PC-3 (cell line): ENCODE results near the gene PDSS2. TPM values are rescaled to one million over a fixed set of nuclear protein-coding genes. Genes with fewer than 3 reads are reported as not detected.

ENCODE experiments used
- ATAC-seq: fragments of 200-7000 bp; cut with Tn5 transposase; 2 replicates; pipeline ENCODE4 v1.9.1; 2020; ENCODE audit warnings: mild to moderate bottlenecking, moderate library complexity
- Bru-seq: library from RNA; stranded (reverse); fragments of 400-500 nt; gene quantifications from one replicate; lab custom pipeline; 2021; lab: Mats Ljungman, UMichigan
- BruChase-seq, 2 experiments: library from RNA; stranded (reverse); fragments of 400-500 nt; gene quantifications; one replicate each; lab custom pipeline; 2021; lab: Mats Ljungman, UMichigan
- BruUV-seq: library from RNA; stranded (reverse); fragments of 400-500 nt; replicated peaks from 2 replicates; lab custom pipeline; 2021; lab: Mats Ljungman, UMichigan
- CTCF ChIA-PET: fragments of 300-600 bp; sonication (Branson Sonifier 250); formaldehyde crosslinking; loops from one replicate; lab custom pipeline; 2022; ENCODE audit warnings: antibody characterized with exemption; lab: Charles Lee
- POLR2A ChIA-PET: fragments of 300-600 bp; sonication (Branson Sonifier 250); formaldehyde crosslinking; loops from one replicate; lab custom pipeline; 2022; ENCODE audit warnings: antibody characterized with exemption; ENCODE audit not compliant: unreplicated experiment; lab: Charles Lee
- DNase-seq: peaks from one replicate; pipeline ENCODE4 v3.0.0-alpha.2; 2015
- H2AFZ ChIP-seq: fragments of 300-600 bp; sonication (generic); 2 replicates; pipeline ENCODE4 v1.6.0; 2016; ENCODE audit warnings: antibody characterized with exemption, low read length
- H3F3A ChIP-seq: fragments of 300-600 bp; sonication (generic); one replicate; pipeline ENCODE4 v1.6.0; 2017; ENCODE audit warnings: antibody characterized with exemption, low read length, control low read depth, mild to moderate bottlenecking; ENCODE audit not compliant: unreplicated experiment
- H3K27ac ChIP-seq: fragments of 300-600 bp; sonication (generic); 2 replicates; pipeline ENCODE4 v1.5.1; 2016; ENCODE audit warnings: mild to moderate bottlenecking, low read length
- H3K27me3 ChIP-seq: fragments of 300-600 bp; sonication (generic); 2 replicates; pipeline ENCODE4 v1.6.1; 2016; ENCODE audit warnings: low read length, mixed read lengths
- H3K36me3 ChIP-seq: fragments of 300-600 bp; sonication (generic); 2 replicates; pipeline ENCODE4 v1.6.1; 2016; ENCODE audit warnings: low read depth, mixed run types, low read length, mixed read lengths
- H3K4me1 ChIP-seq: fragments of 300-600 bp; sonication (generic); 2 replicates; pipeline ENCODE4 v1.5.1; 2016; ENCODE audit warnings: low read length; ENCODE audit not compliant: insufficient read depth
- H3K4me2 ChIP-seq: fragments of 300-600 bp; sonication (generic); 2 replicates; pipeline ENCODE4 v1.6.0; 2016; ENCODE audit warnings: low read length
- H3K4me3 ChIP-seq: fragments of 300-600 bp; sonication (generic); 2 replicates; pipeline ENCODE4 v1.5.1; 2016; ENCODE audit warnings: mild to moderate bottlenecking, low read length, mixed read lengths
- H3K79me2 ChIP-seq: fragments of 300-600 bp; sonication (generic); 2 replicates; pipeline ENCODE4 v1.6.1; 2017; ENCODE audit warnings: low read length, mixed read lengths
- H3K9ac ChIP-seq: fragments of 300-600 bp; sonication (generic); 2 replicates; pipeline ENCODE4 v1.6.0; 2016; ENCODE audit warnings: mild to moderate bottlenecking, low read length
- H3K9me2 ChIP-seq: fragments of 300-600 bp; sonication (generic); replicated peaks from 2 replicates; pipeline ENCODE4 v1.6.1; 2016; ENCODE audit warnings: mixed run types, low read length, mixed read lengths
- H3K9me3 ChIP-seq: fragments of 300-600 bp; sonication (generic); 2 replicates; pipeline ENCODE4 v1.6.1; 2016; ENCODE audit warnings: low read length, mixed read lengths
- H4K20me1 ChIP-seq: fragments of 300-600 bp; sonication (generic); 2 replicates; pipeline ENCODE4 v1.6.1; 2016; ENCODE audit warnings: low read length, mixed read lengths
- CTCF ChIP-seq: fragments of 300-600 bp; sonication (generic); conservative IDR thresholded peaks from 2 replicates; pipeline ENCODE4 v1.5.1; 2017; ENCODE audit warnings: antibody characterized with exemption, low read depth, mild to moderate bottlenecking, low read length
- EZH2 ChIP-seq: fragments of 300-600 bp; sonication (generic); IDR thresholded peaks from one replicate; pipeline ENCODE4 v1.6.1; 2017; ENCODE audit warnings: antibody characterized with exemption, mild to moderate bottlenecking, low read length; ENCODE audit not compliant: unreplicated experiment
- EZH2phosphoT487 ChIP-seq: fragments of 300-600 bp; sonication (generic); IDR thresholded peaks from 2 replicates; pipeline ENCODE4 v1.6.1; 2018; ENCODE audit warnings: mild to moderate bottlenecking, antibody characterized with exemption, low read length, borderline replicate concordance
- intact Hi-C: fragments of 100-400 bp; cut with micrococcal nuclease; formaldehyde crosslinking; loops from 2 replicates; pipeline ENCODE4 v1.9.0; 2023
- long read RNA-seq: library from polyadenylated mRNA; unstranded; transcript quantifications from one replicate; pipeline ENCODE4 v2.0.0, GENCODE V29; 2021; ENCODE audit not compliant: unreplicated experiment
- total RNA-seq: library from RNA; depleted of rRNA; stranded (reverse); fragments of >200 nt; gene quantifications from 2 replicates; pipeline ENCODE4 v1.2.3, GENCODE V29; 2014; rRNA removed

The PDSS2 gene, protein sequence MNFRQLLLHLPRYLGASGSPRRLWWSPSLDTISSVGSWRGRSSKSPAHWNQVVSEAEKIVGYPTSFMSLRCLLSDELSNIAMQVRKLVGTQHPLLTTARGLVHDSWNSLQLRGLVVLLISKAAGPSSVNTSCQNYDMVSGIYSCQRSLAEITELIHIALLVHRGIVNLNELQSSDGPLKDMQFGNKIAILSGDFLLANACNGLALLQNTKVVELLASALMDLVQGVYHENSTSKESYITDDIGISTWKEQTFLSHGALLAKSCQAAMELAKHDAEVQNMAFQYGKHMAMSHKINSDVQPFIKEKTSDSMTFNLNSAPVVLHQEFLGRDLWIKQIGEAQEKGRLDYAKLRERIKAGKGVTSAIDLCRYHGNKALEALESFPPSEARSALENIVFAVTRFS
- 5.4 and 6.6 TPM in 2 replicates for total RNA-seq
- Bru-seq, nascent RNA: percentile 59 among the genes with signal in this experiment
- percentile 52 among the genes with signal in this experiment for BruChase-seq, experiment 1, labeled RNA remaining after a 6-hour chase
- BruChase-seq, experiment 2, labeled RNA remaining after a 2-hour chase: percentile 53 among the genes with signal in this experiment
- long read RNA-seq, transcript PDSS2-202 (8 exons, 3,540 nt): major isoform, 14 of 32 reads
- long read RNA-seq, partial matches to known transcripts: 0 of 32 reads
- long read RNA-seq, other reads (novel, unspliced or antisense): 17 of 32 reads

- H2AFZ ChIP-seq: peak within 1 kb of the TSS; percentile 99
- peak; percentile 94 for DNase-seq
- no peaks in the 10 kb centered on the region for H3K27me3 ChIP-seq
- peak within 1 kb of the TSS; percentile 91 for H3K4me3 ChIP-seq
- BruUV-seq: TSS peak; percentile 87
- H3K36me3 ChIP-seq: no peaks in the 10 kb centered on the region
- peak within 1 kb of the TSS; percentile 90 for H3K4me2 ChIP-seq
- H3F3A ChIP-seq: no peaks in the 10 kb centered on the region
- peak within 1 kb of the TSS; percentile 76 for H3K9ac ChIP-seq
- peak within 1 kb of the TSS; percentile 35 for H3K27ac ChIP-seq
- no peak for TF ChIP-seq EZH2
- peak; percentile 49 for TF ChIP-seq CTCF
- peak; percentile 92 for ATAC-seq
- H3K9me3 ChIP-seq: no peaks in the 10 kb centered on the region
- POLR2A ChIA-PET: interaction anchor here (0.5 to 0.8 kb wide), 3 partner anchors 344 to 431 kb away, joined by 3 to 5 read pairs (median 3); partner anchors contain the start of gene BEND3
- peaks cover 31% of the 10 kb centered on the region for H3K79me2 ChIP-seq
- CTCF ChIA-PET: interaction anchor here (0.5 to 1.7 kb wide), 4 partner anchors 90 to 206 kb away, joined by 3 to 8 read pairs (median 5); no protein-coding TSS in a partner anchor
- no peaks in the 10 kb centered on the region for H3K9me2 ChIP-seq
- no peaks in the 10 kb centered on the region for H4K20me1 ChIP-seq
- H3K4me1 ChIP-seq: peaks cover 6% of the 10 kb centered on the region; the same call in 1 of the 2 replicates
- intact Hi-C loops: loop anchor here (2.0 kb wide), 1 partner anchor 141 kb away; no protein-coding TSS in a partner anchor
These were observed at the start of gene PDSS2 for GRCh38 chr6:107459283-107460082. Gene PDSS2 (minus strand): TSS chr6:107459564. CDS start chr6:107459285, 279 bp downstream.

- H3K27me3 ChIP-seq: peaks cover 29% of the 10 kb centered on the region
- no peaks in the 10 kb centered on the region for H3K79me2 ChIP-seq
- H2AFZ ChIP-seq: no peak overlapping the region
- H3K27ac ChIP-seq: no peak overlapping the region
- no peaks in the 10 kb centered on the region for H3K9me3 ChIP-seq
- no peak overlapping the region for H3K4me2 ChIP-seq
- ChIA-PET CTCF (no interaction called here), POLR2A (no interaction called here)
- H3K4me3 ChIP-seq: no peak overlapping the region
- H3F3A ChIP-seq: no peaks in the 10 kb centered on the region
- TF ChIP-seq EZH2 (no peak), CTCF (no peak), EZH2phosphoT487 (no peak)
- no peaks in the 10 kb centered on the region for H4K20me1 ChIP-seq
- ATAC-seq (no peak), DNase-seq (peak; percentile 41)
- BruUV-seq: no TSS peak
- no peaks in the 10 kb centered on the region for H3K9me2 ChIP-seq
- H3K36me3 ChIP-seq: no peaks in the 10 kb centered on the region
- H3K4me1 ChIP-seq: no peaks in the 10 kb centered on the region
- no peak overlapping the region for H3K9ac ChIP-seq
- intact Hi-C loops: no loop called here
These were observed 46.8 kb upstream of the PDSS2 start for GRCh38 chr6:107506145-107506544.
